C4-2B (cell line): ENCODE data around the gene CREB3L4.

Experiments
- CTCF ChIP-seq: fragments of 450-650 bp; conservative IDR thresholded peaks from 2 replicates; pipeline ENCODE4 v1.5.1; 2017; ENCODE audit warnings: mild to moderate bottlenecking
- ZFX ChIP-seq: fragments of 450-650 bp; IDR thresholded peaks from 2 replicates; pipeline ENCODE4 v1.6.1; 2017

GRCh38 chr1:153933430-153933829 is 34.3 kb upstream of the CREB3L4 start:
- no peak for TF ChIP-seq ZFX
- no peak for TF ChIP-seq CTCF
